GM12878 (cell line): ENCODE results near the gene SNRNP25. TPM values are rescaled to one million over a fixed set of nuclear protein-coding genes. Genes with fewer than 3 reads are reported as not detected.

Experiments used
- ATAC-seq: fragments of 200-7000 bp; cut with Tn5 transposase; 3 replicates; pipeline ENCODE4 v1.9.1; 2020; ENCODE audit warnings: mild to moderate bottlenecking, moderate library complexity
- BruUV-seq: library from RNA; stranded (reverse); fragments of 400-500 nt; replicated peaks from 2 replicates; lab custom pipeline; 2021; lab: Mats Ljungman, UMichigan
- CTCF ChIA-PET: fragments of 300-600 bp; sonication (Branson Sonifier 250); formaldehyde crosslinking; extraction: SDS; loops from one replicate; lab custom pipeline; 2021; ENCODE audit warnings: inconsistent platforms; lab: Yijun Ruan, JAX
- POLR2A ChIA-PET: fragments of 350-600 bp; formaldehyde crosslinking; extraction: SDS; loops from one replicate; lab custom pipeline; 2021; ENCODE audit warnings: inconsistent platforms; lab: Charles Lee
- RAD21 ChIA-PET: fragments of 300-600 bp; sonication (Branson Sonifier 250); formaldehyde crosslinking; loops from one replicate; lab custom pipeline; 2023; ENCODE audit warnings: antibody characterized with exemption; ENCODE audit not compliant: unreplicated experiment; lab: Charles Lee
- SMC1A ChIA-PET: fragments of 300-600 bp; sonication (Branson Sonifier 250); formaldehyde crosslinking; loops from one replicate; lab custom pipeline; 2023; ENCODE audit not compliant: unreplicated experiment, uncharacterized antibody; lab: Charles Lee
- DNase-seq: peaks from one replicate; pipeline ENCODE4 v3.0.0-alpha.2; 2011; ENCODE audit warnings: low read depth, low spot score
- FAIRE-seq: peaks from 3 replicates; lab custom pipeline; 2011; peaks lifted over from hg19 to GRCh38; lab: Jason Lieb, UNC
- H2AFZ ChIP-seq: 2 replicates; pipeline ENCODE4 v1.6.0; 2011; ENCODE audit warnings: low read depth, low read length, control low read depth; ENCODE audit not compliant: control insufficient read depth
- H3K27ac ChIP-seq: 2 replicates; pipeline ENCODE4 v1.5.1; 2011; ENCODE audit warnings: control low read depth; ENCODE audit not compliant: control insufficient read depth, insufficient read depth
- H3K27me3 ChIP-seq, 2 experiments: replicated peaks in 1 of 2; 2 replicates each; pipeline versions ENCODE4 v1.6.0 to v1.6.1; 2011; ENCODE audit warnings: low read length in 1 of 2; ENCODE audit not compliant: control insufficient read depth in 2 of 2, insufficient read depth in 2 of 2
- H3K36me3 ChIP-seq, 2 experiments: 2 replicates each; pipeline ENCODE4 v1.5.1; 2011; ENCODE audit warnings: low read length in 1 of 2; ENCODE audit not compliant: control insufficient read depth in 2 of 2, insufficient read depth in 2 of 2
- H3K4me1 ChIP-seq: 2 replicates; pipeline ENCODE4 v1.6.1; 2011; ENCODE audit warnings: mild to moderate bottlenecking, low read length, moderate library complexity, mixed read lengths; ENCODE audit not compliant: control insufficient read depth, insufficient read depth
- H3K4me2 ChIP-seq: 2 replicates; pipeline ENCODE4 v1.6.0; 2011; ENCODE audit warnings: control low read depth; ENCODE audit not compliant: control insufficient read depth, insufficient read depth
- H3K4me3 ChIP-seq: fragments of 200-600 bp; sonication (generic); 2 replicates; pipeline ENCODE4 v1.5.1; 2016
- H3K79me2 ChIP-seq: 2 replicates; pipeline ENCODE4 v1.6.0; 2011; ENCODE audit warnings: low read length; ENCODE audit not compliant: control insufficient read depth, insufficient read depth
- H3K9ac ChIP-seq: 2 replicates; pipeline ENCODE4 v1.8.0; 2011; ENCODE audit warnings: low read length, control low read depth, mixed read lengths; ENCODE audit not compliant: control insufficient read depth, insufficient read depth
- H3K9me3 ChIP-seq: replicated peaks from 3 replicates; pipeline ENCODE4 v1.5.1; 2011; ENCODE audit warnings: mild to moderate bottlenecking, low read length; ENCODE audit not compliant: control insufficient read depth, insufficient read depth
- H4K20me1 ChIP-seq: 2 replicates; pipeline ENCODE4 v1.6.0; 2011; ENCODE audit not compliant: control insufficient read depth, insufficient read depth
- CBFB ChIP-seq: IDR thresholded peaks from 2 replicates; pipeline ENCODE4 v1.6.1; 2016; ENCODE audit warnings: antibody characterized with exemption, low read depth
- MEF2A ChIP-seq: IDR thresholded peaks from 2 replicates; pipeline ENCODE4 v1.6.1; 2011; ENCODE audit warnings: low read depth, mild to moderate bottlenecking, low read length, moderate library complexity; ENCODE audit not compliant: insufficient read depth
- NFIC ChIP-seq: IDR thresholded peaks from 2 replicates; pipeline ENCODE4 v1.6.1; 2012; ENCODE audit warnings: low read depth, mild to moderate bottlenecking, inconsistent platforms, low read length, moderate library complexity
- NRF1 ChIP-seq: conservative IDR thresholded peaks from 2 replicates; pipeline ENCODE4 v1.6.1; 2011; ENCODE audit warnings: mild to moderate bottlenecking, low read depth, low read length, improper control_type of control experiment
- SIN3A ChIP-seq: IDR thresholded peaks from 2 replicates; pipeline ENCODE4 v1.6.1; 2012; ENCODE audit warnings: low read depth, low read length, improper control_type of control experiment
- SP1 ChIP-seq: IDR thresholded peaks from one replicate; pipeline ENCODE4 v1.6.1; 2011; ENCODE audit warnings: low read depth, low read length
- STAT1 ChIP-seq: fragments of 450-650 bp; conservative IDR thresholded peaks from 2 replicates; pipeline ENCODE4 v1.6.1; 2014; ENCODE audit warnings: antibody characterized with exemption, mild to moderate bottlenecking
- ZBED1 ChIP-seq: IDR thresholded peaks from 2 replicates; pipeline ENCODE4 v1.6.1; 2016; ENCODE audit warnings: borderline replicate concordance
- WGBS: methylation state at CpG from one replicate; pipeline ENCODE4 v1.1.6; 2016; ENCODE audit warnings: low lambda C conversion rate; ENCODE audit not compliant: insufficient replicate concordance, insufficient coverage; ENCODE audit errors: missing lambda C conversion rate; 5-methylcytosine and 5-hydroxymethylcytosine counted together
- in situ Hi-C: fragments of 300-500 bp; cut with MboI; formaldehyde crosslinking; loops from 9 replicates; pipeline ENCODE4 v1.14.3; 2018; ENCODE audit warnings: mixed read lengths
- intact Hi-C: fragments of 100-400 bp; cut with micrococcal nuclease; formaldehyde crosslinking; loops from one replicate; pipeline ENCODE4 v1.14.2; 2022; ENCODE audit not compliant: unreplicated experiment
- polyA plus RNA-seq, 11 experiments: library from polyadenylated mRNA; depleted of rRNA in 4 of 11; unstranded in 6 of 11; stranded (reverse) in 5 of 11; fragments of >200 nt; fragmentation: Nextera tagmentation in 4 of 11; fragmentation: Illumina TruSeq in 1 of 11; extraction: Ambion mirVana in 4 of 11; extraction: Trizol in 1 of 11; gene quantifications; 1 replicate in 1 of 11; 2 replicates in 10 of 11; pipeline versions ENCODE4 v1.2.1 to v1.2.3, GENCODE V29; 2011 to 2016; ENCODE audit warnings: inconsistent platforms in 2 of 11, missing spikeins in 2 of 11, low read depth in 1 of 11
- total RNA-seq, 4 experiments: library from RNA; depleted of rRNA in 3 of 4; stranded (reverse); fragments of >200 nt in 3 of 4; fragmentation: Illumina TruSeq in 1 of 4; extraction: Trizol in 1 of 4; gene quantifications; 2 replicates each; pipeline versions ENCODE4 v1.2.1 to v1.2.3, GENCODE V29; 2013 to 2021
- TF ChIP-seq, protein P1 (sequence below): fragments of 450-650 bp; IDR thresholded peaks from 2 replicates; pipeline ENCODE4 v1.6.1; 2018; ENCODE audit warnings: borderline replicate concordance, mild to moderate bottlenecking; ENCODE audit not compliant: partially characterized antibody

SNRNP25 gene
- total and polyA plus RNA-seq, 10 of the 15 experiments (the other 5 are each of a cell fraction or from before 2014, with no cell fraction given), result 40.9 to 138 (median 67.2) TPM

DNA sequence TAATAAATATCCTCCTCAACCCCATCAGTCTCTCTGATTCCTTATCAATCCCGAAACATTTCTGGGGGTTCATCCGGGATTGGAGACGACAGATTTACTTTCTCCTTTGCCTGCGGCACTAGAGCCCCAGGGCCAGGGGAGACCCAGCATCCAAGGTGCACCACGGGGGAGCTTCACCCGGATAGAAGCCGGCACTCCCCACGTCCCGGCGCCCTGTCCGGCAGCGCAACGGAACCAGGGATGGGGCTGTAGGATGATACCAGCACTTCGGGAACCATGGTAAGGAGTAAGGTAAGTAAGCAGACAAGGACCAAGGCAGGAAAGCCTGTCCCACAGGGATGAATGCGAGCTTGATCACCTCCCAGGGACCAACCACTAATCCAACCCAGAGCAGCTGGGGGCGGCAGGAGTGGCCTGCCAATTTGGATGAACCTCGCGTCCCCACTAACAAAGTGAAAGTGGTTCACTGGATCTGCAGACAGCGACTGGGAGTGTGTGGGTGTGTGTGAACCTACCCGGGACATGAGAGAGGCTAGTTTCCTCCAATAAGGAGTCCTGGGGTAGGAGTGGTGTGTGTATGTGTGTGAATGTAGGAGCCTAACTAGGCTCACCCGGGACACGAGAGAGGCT, 12.1 kb upstream of the SNRNP25 start:
- TF ChIP-seq NRF1 (no peak), SP1 (no peak), CBFB (no peak), STAT1 (no peak), MEF2A (no peak), ZBED1 (no peak), NFIC (no peak), SIN3A (no peak)
- TF ChIP-seq, protein P1, sequence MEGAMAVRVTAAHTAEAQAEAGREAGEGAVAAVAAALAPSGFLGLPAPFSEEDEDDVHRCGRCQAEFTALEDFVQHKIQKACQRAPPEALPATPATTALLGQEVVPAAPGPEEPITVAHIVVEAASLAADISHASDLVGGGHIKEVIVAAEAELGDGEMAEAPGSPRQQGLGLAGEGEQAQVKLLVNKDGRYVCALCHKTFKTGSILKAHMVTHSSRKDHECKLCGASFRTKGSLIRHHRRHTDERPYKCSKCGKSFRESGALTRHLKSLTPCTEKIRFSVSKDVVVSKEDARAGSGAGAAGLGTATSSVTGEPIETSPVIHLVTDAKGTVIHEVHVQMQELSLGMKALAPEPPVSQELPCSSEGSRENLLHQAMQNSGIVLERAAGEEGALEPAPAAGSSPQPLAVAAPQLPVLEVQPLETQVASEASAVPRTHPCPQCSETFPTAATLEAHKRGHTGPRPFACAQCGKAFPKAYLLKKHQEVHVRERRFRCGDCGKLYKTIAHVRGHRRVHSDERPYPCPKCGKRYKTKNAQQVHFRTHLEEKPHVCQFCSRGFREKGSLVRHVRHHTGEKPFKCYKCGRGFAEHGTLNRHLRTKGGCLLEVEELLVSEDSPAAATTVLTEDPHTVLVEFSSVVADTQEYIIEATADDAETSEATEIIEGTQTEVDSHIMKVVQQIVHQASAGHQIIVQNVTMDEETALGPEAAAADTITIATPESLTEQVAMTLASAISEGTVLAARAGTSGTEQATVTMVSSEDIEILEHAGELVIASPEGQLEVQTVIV, result no peak
- intact Hi-C loops (no loop called here), in situ Hi-C loops (no loop called here)
- SMC1A ChIA-PET, result no interaction called here
- Histone ChIP-seq H4K20me1 (no peaks in the 10 kb centered on the region), H3K4me2 (no peak overlapping the region), H3K9ac (no peak overlapping the region), H3K4me1 (peaks cover 20% of the 10 kb centered on the region), H3K27me3 (no peaks in the 10 kb centered on the region), H2AFZ (no peak overlapping the region), H3K27ac (no peak overlapping the region), H3K79me2 (no peaks in the 10 kb centered on the region), H3K36me3 (peaks cover 10 to 12% of the 10 kb centered on the region in 2 experiments), H3K4me3 (no peak overlapping the region), H3K9me3 (no peaks in the 10 kb centered on the region)
- WGBS, result 91% methylated on average over 21 of the region's 22 CpGs
- ATAC-seq (no peak), FAIRE-seq (no peak), DNase-seq (no peak)
- CTCF ChIA-PET, result interaction anchor here (0.9 kb wide), 1 partner anchor 24 kb away, joined by 3 read pairs; no protein-coding TSS in a partner anchor
- RAD21 ChIA-PET, result no interaction called here
- no TSS peak for BruUV-seq
- POLR2A ChIA-PET, result interaction anchor here (1.0 kb wide), 1 partner anchor 12 kb away, joined by 3 read pairs; the partner anchor contains the start of genes POLR3K and SNRNP25
